HG03439 (cell line): Measurements from ENCODE around the gene ANKRD34B.

Experiments
- ATAC-seq: cut with Tn5 transposase; IDR thresholded peaks from one replicate; pipeline ENCODE4 v1.9.1; 2021; ENCODE audit warnings: mild to moderate bottlenecking, moderate library complexity; ENCODE audit not compliant: unreplicated experiment

ANKRD34B gene

GRCh38 chr5:80573062-80573461 lies 3.0 kb upstream of the ANKRD34B start:
- no peak for ATAC-seq

GRCh38 chr5:80569086-80569960 lies 757 bp downstream of the ANKRD34B start:
- no peak for ATAC-seq

DNA sequence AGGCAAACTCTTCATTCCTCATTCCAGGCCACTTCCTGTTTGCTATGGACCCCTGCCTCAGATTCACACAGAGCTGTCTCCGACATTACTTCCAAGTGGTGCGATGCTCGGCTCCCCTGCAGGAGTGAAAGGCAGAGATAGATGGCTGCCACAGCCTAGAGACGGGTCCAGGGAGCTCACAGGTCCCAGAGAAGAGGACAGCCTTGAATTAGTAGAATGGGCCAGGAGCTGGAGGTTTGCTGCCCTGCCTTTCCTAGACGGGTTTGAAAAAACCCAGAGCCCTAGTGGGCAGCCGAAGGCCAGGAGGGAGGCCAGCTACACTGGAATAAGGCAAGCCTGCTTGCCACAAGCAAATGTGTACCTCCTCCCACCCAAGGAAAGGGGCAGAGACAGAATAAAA lies 1.8 kb downstream of the ANKRD34B start:
- ATAC-seq: no peak

- ATAC-seq: no peak
Measured at GRCh38 chr5:80566711-80567259, 3.3 kb downstream of the ANKRD34B start.

DNA sequence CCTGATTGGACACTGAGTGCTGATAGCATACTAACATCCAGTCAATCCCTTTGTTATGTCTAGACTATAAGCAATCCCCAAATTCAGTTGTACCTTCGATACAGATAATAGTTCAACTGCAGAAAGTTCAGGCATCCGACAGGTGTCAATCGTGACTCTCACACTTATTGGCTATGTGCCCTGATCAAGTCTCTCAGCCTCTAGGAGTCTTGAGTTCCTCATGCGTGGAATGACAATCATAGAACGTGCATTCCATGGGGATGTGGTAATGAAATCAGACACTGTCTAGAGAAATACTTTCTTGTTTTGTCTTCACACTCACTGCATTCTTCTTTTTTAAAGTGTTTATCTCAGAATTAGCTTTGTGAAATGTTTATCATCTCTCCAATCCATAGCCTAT lies 4.8 kb downstream of the ANKRD34B start:
- no peak for ATAC-seq

- ATAC-seq: no peak
Measured at GRCh38 chr5:80559244-80559643, 10.8 kb downstream of the ANKRD34B start.

DNA sequence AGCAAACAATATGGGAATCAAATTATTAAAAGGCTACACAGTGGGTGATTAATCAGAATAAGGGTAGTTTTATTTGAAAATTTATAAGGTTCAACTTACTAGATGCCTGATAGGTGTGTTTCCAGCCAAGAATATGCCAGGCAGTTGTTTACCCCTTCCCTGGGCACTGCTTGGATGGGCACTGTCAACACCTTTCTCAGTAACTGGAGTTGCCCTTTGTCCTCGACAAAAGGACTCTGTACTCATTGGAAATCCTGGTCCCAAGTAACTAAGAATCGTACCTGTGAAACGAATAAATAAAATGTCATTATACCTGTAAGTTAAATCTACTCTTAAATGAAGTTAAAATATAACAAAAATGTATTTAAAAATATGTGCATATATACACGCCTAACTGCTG lies 15.0 kb downstream of the ANKRD34B start:
- ATAC-seq: no peak

DNA sequence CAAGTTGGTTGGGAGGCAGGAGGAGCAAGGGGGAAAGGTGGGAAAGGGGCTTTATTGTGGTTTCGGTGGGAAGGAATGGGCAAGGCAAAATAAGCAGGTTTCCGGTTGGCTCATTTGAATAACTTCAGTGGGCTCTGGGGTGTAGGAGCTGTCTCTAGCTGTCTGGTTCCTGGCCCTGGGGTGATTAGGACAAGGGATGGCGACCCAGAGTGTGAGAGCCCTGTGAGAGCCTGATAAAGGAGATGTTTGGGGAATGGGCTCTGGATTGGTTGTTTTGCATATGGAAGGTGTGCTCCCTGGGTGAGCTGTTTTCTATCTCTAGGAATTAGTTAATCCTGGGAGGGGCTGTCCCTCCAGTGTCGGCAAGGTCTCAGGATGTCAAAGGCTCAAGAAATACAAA lies 15.4 kb downstream of the ANKRD34B start:
- no peak for ATAC-seq

GRCh38 chr5:80541392-80541791 lies 28.7 kb downstream of the ANKRD34B start:
- ATAC-seq: no peak

DNA sequence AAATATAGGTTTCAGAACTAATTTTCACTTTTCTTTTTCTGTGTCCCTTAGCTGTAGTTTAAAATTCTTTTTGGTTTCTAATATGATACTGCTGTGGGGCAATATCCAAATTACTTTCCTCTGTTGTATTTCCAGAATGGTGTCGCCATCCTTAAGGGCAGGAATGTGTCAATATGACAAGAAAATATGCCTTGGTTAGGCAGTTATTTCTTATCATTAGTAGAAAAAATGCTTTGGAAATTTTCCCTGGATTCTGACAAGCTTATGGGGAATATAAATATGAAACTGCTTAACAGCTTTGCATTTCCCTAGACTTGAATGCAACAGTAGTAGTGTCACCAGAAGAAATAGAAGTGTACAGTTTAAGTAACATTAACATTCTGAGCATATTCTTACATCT lies 29.4 kb downstream of the ANKRD34B start:
- no peak for ATAC-seq

DNA sequence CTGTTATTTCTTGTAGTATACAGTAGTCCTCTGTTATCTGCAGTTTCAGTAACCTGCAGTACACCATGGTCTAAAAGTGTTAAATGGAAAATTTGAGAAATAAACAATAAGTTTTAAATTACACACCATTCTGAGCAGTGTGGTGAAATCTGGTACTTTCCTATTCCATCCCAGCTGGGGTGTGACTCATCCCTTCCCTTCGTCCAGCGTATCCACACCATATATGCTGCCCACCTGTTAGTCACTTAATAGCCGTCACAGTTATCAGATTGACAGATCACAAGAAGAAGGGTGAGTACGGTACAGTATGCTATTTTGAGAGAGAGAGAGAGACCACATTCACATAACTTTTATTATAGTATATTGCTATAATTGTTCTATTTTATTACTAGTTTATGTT lies 53.3 kb downstream of the ANKRD34B start:
- no peak for ATAC-seq

DNA sequence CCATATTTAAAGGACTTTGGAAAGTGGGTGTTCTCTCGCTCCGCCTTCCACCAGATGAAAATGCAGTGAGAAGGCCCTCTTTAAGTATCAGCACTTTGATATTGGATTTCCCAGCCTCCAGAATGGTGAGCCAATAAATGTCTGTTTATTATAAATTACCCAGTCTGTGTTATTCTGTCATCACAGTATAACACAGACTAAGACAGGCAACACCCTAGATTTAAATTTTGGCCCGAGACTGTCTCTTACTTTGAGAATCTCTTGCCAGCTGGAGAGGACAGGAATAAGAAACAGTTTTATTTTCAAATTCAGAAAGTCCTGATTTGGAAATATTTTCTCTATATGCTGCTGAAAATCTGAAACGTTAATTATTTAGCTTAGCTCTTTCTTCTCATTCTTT lies 60.7 kb downstream of the ANKRD34B start:
- no peak for ATAC-seq

GRCh38 chr5:80508844-80509243 lies 61.2 kb downstream of the ANKRD34B start:
- no peak for ATAC-seq

- no peak for ATAC-seq
Measured at GRCh38 chr5:80507663-80508062, 62.4 kb downstream of the ANKRD34B start.
